NCI-H146 (cell line): Measurements from ENCODE around the gene SRSF2.
A peak's percentile ranks its signal among the peaks of the same experiment; 100 is the strongest.
"Not testable (repeated sequence)": the region's sequence is repeated elsewhere in the genome, so short reads cannot be mapped to it uniquely, and the experiment has no call there.

Experiments
- DNase-seq: peaks from one replicate; lab custom pipeline; 2025; lab: John Stamatoyannopoulos, UW

SRSF2 gene

GRCh38 chr17:76738468-76738850 is 1.3 kb upstream of the SRSF2 start:
- DNase-seq = no peak

GRCh38 chr17:76737676-76738467 is 741 bp upstream of the SRSF2 start, which contains the start of gene MFSD11:
MFSD11 (plus strand) TSS chr17:76738119; CDS start chr17:76738353, 234 bp downstream.
- DNase-seq = peak; percentile 96

GRCh38 chr17:76736349-76737081 is 616 bp downstream of the SRSF2 start:
- DNase-seq = peak; percentile 67

GRCh38 chr17:76735586-76736348 is 1.4 kb downstream of the SRSF2 start:
- DNase-seq = no peak

GRCh38 chr17:76735006-76735405 is 2.1 kb downstream of the SRSF2 start:
- DNase-seq = peak; percentile 19

- DNase-seq = peak; percentile 8
Measured at GRCh38 chr17:76734080-76734840, 2.9 kb downstream of the SRSF2 start.

- DNase-seq = no peak
Measured at GRCh38 chr17:76733618-76733957, 3.5 kb downstream of the SRSF2 start.

GRCh38 chr17:76732734-76733617 is 4.2 kb downstream of the SRSF2 start:
- DNase-seq = no peak

- not testable (repeated sequence) for DNase-seq
Measured at GRCh38 chr17:76731800-76732733, 5.1 kb downstream of the SRSF2 start.

- no peak for DNase-seq
Measured at GRCh38 chr17:76727745-76728456, 9.2 kb downstream of the SRSF2 start.

- peak; percentile 72 for DNase-seq
Measured at GRCh38 chr17:76726776-76727718, 10.1 kb downstream of the SRSF2 start, which contains the start of gene METTL23. METTL23 (plus strand) TSS chr17:76726839; CDS start chr17:76729711, 2,872 bp downstream.

- peak; percentile 95 for DNase-seq
Measured at GRCh38 chr17:76726231-76726775, 10.8 kb downstream of the SRSF2 start, which contains the start of gene JMJD6. JMJD6 (minus strand) TSS chr17:76726606; CDS start chr17:76726475, 131 bp downstream.

- DNase-seq = peak; percentile 59
Measured at GRCh38 chr17:76725580-76726230, 11.4 kb downstream of the SRSF2 start.

GRCh38 chr17:76723812-76724211 is 13.3 kb downstream of the SRSF2 start:
- no peak for DNase-seq

- DNase-seq = not testable (repeated sequence)
Measured at GRCh38 chr17:76722977-76723376, 14.2 kb downstream of the SRSF2 start.

- DNase-seq = no peak
Measured at GRCh38 chr17:76722279-76722678, 14.9 kb downstream of the SRSF2 start.

GRCh38 chr17:76721463-76721862 is 15.7 kb downstream of the SRSF2 start:
- no peak for DNase-seq
